Measurements from ENCODE around the gene LAMA5.
"Not testable (repeated sequence)": the region's sequence is repeated elsewhere in the genome, so short reads cannot be mapped to it uniquely, and the experiment has no call there.

Gene LAMA5

DNA sequence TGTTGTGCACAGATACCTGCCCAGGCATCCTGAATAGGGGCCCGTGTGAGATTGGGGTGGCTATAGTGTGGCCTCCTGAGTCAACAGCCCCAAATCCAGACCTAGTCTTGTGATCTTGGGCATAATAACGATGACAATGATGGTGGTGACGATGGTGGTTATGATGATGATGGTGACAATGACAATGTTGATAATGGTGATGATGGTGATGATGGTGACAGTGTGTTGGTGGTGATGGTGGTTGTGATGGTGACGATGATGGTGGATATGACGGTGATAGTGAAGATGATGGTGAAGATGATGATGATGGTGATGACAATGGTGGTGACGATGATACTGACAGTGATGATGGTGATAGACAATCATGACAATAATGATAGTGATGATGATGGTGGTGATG is 14.7 kb upstream of the LAMA5 start:
- Histone ChIP-seq H3K27ac (ENCODE audit: low read depth, low read length) (no peak overlapping the region), H3K4me1 (ENCODE audit: insufficient read depth, low read length) (peaks cover 33% of the 10 kb centered on the region), H3K9ac (ENCODE audit: low read length) (no peak overlapping the region)

DNA sequence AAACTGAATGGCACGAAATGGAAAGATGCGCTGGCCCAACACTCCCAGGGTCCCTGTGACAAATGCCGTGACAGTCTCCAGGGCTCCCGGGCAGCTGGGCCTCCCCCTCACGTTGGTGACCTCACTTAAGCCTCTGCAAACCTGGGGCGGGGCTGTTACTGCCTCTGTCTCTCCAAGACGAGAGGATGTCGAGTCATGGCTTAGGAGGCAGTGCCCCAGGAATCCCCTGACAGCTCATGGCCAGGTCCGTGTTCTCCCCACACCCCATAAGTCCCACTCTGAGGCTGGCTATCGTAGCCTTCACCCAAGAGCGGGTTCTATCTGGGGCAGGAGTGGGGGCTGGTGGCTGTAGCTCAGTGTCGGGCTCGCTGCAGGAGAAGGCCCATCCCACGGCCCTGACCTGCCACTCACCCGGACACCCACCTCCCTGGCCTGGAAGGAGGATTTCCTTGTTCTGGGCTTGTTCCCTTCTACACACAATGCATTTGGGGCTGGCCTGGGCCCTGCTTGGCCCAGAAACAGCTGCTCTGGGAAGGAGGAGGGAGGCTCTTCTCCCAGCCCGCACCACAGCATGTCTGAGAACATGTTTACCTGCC is 14.2 kb upstream of the LAMA5 start:
- Histone ChIP-seq H3K27me3 (ENCODE audit: control insufficient read depth in 1 of 2, insufficient read depth in 2 of 2, low read length in 2 of 2) (no peaks in the 10 kb centered on the region), H3K4me3 (ENCODE audit: low read depth in 1 of 2, low read length in 2 of 2) (no peak overlapping the region), H3K36me3 (ENCODE audit: insufficient read depth, low read length) (no peaks in the 10 kb centered on the region), H3K9me3 (ENCODE audit: low read length) (no peaks in the 10 kb centered on the region), H3K9ac (ENCODE audit: low read length) (no peak overlapping the region), H3K27ac (ENCODE audit: low read depth, low read length) (no peak overlapping the region), H3K4me1 (ENCODE audit: insufficient read depth, low read length) (peaks cover 38% of the 10 kb centered on the region)

More for the DNA sequence above, 14.7 kb upstream of the LAMA5 start:
- H3K36me3 ChIP-seq (ENCODE audit: insufficient read depth, low read length), result no peaks in the 10 kb centered on the region
- no peaks in the 10 kb centered on the region for H3K27me3 ChIP-seq (ENCODE audit: control insufficient read depth in 1 of 2, insufficient read depth in 2 of 2, low read length in 2 of 2)
- no peaks in the 10 kb centered on the region for H3K9me3 ChIP-seq (ENCODE audit: low read length)
- no peak overlapping the region for H3K4me3 ChIP-seq (ENCODE audit: low read depth in 1 of 2, low read length in 2 of 2)

DNA sequence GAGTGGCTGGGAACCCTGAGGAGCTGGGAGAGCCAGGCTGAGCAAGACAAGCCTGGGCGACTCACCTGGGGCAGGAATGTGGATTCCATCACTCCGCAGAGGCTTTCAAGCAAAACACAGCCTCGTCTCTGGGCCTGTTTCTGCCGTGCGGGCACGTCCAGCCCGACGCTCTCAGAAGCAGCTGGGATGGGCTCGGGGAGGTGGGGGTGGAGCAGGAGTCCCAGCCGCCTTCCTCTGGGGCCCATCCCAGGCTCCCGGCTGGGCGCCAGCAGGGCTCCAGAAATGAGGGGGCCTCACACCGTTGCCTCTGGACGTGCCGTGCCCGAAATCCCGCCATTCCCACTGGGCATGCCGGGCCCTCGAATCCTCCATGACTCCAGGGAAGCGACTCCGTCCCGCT is 11.1 kb upstream of the LAMA5 start:
- Histone ChIP-seq H3K9ac (ENCODE audit: low read length) (no peak overlapping the region), H3K27ac (ENCODE audit: low read depth, low read length) (peak overlapping the region; percentile 88), H3K9me3 (ENCODE audit: low read length) (no peaks in the 10 kb centered on the region), H3K27me3 (ENCODE audit: control insufficient read depth in 1 of 2, insufficient read depth in 2 of 2, low read length in 2 of 2) (no peaks in the 10 kb centered on the region), H3K36me3 (ENCODE audit: insufficient read depth, low read length) (no peaks in the 10 kb centered on the region), H3K4me1 (ENCODE audit: insufficient read depth, low read length) (peaks cover 61% of the 10 kb centered on the region), H3K4me3 (ENCODE audit: low read depth in 1 of 2, low read length in 2 of 2) (peak overlapping the region in 1 of 2 donors; percentile 14)

DNA sequence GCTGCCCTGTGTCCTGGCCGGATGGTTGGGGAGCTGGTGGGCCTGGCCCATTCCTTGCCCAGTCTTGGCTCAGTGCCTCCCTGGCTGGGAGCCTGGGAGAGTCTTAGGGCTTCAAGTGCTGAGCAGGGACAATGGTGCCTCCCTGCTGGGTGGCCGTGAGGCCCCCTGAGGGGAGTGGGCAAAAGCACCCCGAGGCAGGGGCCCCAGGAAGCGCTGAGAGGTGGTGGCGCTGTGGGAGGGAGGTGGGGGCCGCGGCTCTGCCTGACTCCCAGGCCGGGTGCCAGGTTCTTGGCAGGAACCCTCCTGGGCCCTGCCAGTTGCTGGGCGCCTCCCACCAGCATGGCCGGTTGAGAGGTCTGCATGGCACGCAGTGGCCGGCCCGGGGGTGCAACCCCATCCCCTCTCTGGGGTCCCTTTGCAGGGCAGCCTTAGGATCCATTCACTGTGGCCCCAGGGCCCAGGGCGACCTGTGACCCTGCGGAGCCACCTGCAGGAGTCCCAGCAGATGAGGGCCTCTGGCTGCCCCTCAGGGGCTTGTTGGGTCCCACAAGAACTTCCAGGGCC is 10.6 kb upstream of the LAMA5 start:
- Histone ChIP-seq H3K4me1 (ENCODE audit: insufficient read depth, low read length) (peaks cover 63% of the 10 kb centered on the region), H3K27ac (ENCODE audit: low read depth, low read length) (peak overlapping the region; percentile 88), H3K9me3 (ENCODE audit: low read length) (no peaks in the 10 kb centered on the region), H3K4me3 (ENCODE audit: low read depth in 1 of 2, low read length in 2 of 2) (peak overlapping the region in 1 of 2 donors; percentile 14), H3K9ac (ENCODE audit: low read length) (peak overlapping the region; percentile 45), H3K36me3 (ENCODE audit: insufficient read depth, low read length) (no peaks in the 10 kb centered on the region), H3K27me3 (ENCODE audit: control insufficient read depth in 1 of 2, insufficient read depth in 2 of 2, low read length in 2 of 2) (no peaks in the 10 kb centered on the region)

DNA sequence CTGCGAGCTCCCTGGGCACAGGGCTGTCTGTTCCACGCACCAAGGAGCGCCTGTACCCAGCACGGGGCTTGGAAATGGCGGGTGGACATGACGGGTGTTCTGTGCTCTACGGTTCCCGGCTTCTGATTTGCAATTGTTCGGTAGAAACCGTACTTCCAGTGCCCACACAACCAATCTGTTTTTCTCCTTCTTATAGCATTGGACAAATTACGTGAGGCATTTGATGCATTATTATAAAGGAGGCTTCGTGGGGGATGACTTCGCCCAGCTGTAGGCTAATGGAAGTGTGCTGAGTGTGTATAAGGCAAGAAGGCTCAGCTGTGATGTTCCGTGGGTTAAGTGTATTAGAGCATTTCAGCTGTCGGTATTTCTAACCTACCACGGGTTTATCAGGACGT is 10.0 kb upstream of the LAMA5 start:
- Histone ChIP-seq H3K27ac (ENCODE audit: low read depth, low read length) (peak overlapping the region; percentile 88), H3K9ac (ENCODE audit: low read length) (peak overlapping the region; percentile 45), H3K36me3 (ENCODE audit: insufficient read depth, low read length) (no peaks in the 10 kb centered on the region), H3K27me3 (ENCODE audit: control insufficient read depth in 1 of 2, insufficient read depth in 2 of 2, low read length in 2 of 2) (no peaks in the 10 kb centered on the region), H3K4me3 (ENCODE audit: low read depth in 1 of 2, low read length in 2 of 2) (peak overlapping the region in 1 of 2 donors; percentile 14), H3K9me3 (ENCODE audit: low read length) (no peaks in the 10 kb centered on the region), H3K4me1 (ENCODE audit: insufficient read depth, low read length) (peaks cover 62% of the 10 kb centered on the region)

DNA sequence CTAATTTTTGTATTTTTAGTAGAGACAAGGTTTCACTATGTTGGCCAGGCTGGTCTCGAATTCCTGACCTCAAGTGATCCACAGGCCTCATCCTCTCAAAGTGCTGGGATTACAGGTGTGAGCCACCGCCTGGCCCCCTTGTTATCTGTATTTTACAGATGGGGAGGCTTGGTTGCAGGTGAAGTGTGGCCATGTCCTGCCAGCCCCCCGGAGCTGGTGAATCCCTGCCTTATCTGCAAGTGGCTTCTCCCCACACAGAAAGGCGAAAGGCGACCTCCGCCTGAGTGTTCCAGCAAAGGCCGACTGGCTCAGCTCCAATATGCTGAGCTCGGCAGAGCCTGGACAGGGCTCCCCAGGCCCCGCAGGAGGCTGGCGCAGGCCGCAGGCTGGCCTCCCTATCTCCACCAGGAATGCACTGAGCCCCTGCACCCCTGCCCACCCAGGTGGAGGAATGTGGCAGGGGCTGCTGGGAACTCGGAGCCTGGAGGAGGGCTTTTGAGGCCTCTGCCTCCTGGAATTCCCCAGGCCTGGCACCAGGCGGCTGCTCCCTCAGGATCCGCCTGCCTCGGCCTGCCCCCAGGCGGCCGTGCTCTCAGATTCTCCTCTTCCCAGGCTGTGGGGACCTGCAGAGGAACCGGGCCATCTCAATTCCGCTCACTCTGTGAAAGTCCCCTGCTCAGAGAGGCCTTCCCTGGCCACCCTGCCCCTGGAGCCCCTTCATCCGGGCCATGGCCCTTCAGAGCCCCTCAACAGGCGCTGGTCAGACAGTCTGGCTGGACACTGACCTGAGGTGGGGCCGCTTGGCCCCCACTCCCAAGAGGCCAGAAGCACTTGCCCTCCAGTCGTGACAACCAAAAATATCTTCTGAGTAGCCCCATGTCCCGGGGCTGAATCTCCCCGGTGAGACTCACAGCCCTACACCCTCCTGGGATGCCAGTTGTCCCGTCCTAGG is 9.3 kb upstream of the LAMA5 start:
- Histone ChIP-seq H3K4me1 (ENCODE audit: insufficient read depth, low read length) (peaks cover 68% of the 10 kb centered on the region), H3K27me3 (ENCODE audit: control insufficient read depth in 1 of 2, insufficient read depth in 2 of 2, low read length in 2 of 2) (no peaks in the 10 kb centered on the region), H3K9me3 (ENCODE audit: low read length) (no peaks in the 10 kb centered on the region), H3K9ac (ENCODE audit: low read length) (peak overlapping the region; percentile 45), H3K4me3 (ENCODE audit: low read depth in 1 of 2, low read length in 2 of 2) (peak overlapping the region in 1 of 2 donors; percentile 10), H3K36me3 (ENCODE audit: insufficient read depth, low read length) (no peaks in the 10 kb centered on the region), H3K27ac (ENCODE audit: low read depth, low read length) (peak overlapping the region; percentile 88)

DNA sequence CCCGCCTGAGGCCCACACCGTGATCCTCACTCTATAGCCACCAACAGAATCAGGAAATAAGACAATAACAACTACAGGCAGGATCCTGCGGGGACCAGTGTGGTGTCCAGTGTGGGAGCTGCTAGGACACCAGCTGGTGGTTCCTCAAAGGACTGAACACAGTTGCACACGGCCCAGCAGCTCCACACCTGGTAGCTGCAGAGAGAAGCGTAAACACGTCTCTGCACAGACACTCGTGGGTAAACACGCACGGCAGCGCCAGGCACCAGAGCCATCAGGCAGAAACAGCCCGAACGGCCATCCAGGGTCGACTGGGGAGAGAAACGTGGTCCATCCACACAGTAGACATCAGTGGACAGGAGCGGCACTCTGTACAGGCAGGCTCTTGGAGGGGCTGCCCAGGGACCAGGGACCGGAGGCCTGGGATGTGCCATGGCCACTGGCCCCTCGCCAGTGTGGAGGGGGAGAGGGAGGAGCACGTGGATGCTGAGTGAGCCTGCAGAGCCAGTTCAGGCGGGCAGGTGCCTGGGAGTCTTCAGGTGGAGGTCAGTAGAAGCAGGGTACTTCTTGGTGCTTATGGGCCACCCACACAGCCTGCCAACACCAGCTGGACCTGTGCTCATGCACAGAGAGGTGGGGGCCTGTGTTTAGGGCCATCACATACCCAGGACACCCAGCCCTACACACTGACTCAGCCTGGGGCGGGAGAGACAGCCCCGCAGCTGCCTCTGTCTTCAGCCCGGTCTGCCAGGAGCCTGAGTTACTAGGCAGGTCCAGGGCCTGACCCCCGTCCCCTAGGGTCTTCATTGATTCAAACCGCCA is 7.4 kb upstream of the LAMA5 start:
- Histone ChIP-seq H3K4me3 (ENCODE audit: low read depth in 1 of 2, low read length in 2 of 2) (no peak overlapping the region), H3K4me1 (ENCODE audit: insufficient read depth, low read length) (peaks cover 87% of the 10 kb centered on the region), H3K36me3 (ENCODE audit: insufficient read depth, low read length) (no peaks in the 10 kb centered on the region), H3K27ac (ENCODE audit: low read depth, low read length) (peak overlapping the region; percentile 88), H3K9ac (ENCODE audit: low read length) (peak overlapping the region; percentile 22), H3K9me3 (ENCODE audit: low read length) (no peaks in the 10 kb centered on the region), H3K27me3 (ENCODE audit: control insufficient read depth in 1 of 2, insufficient read depth in 2 of 2, low read length in 2 of 2) (peaks cover 0 to 8% of the 10 kb centered on the region in 2 donors)

DNA sequence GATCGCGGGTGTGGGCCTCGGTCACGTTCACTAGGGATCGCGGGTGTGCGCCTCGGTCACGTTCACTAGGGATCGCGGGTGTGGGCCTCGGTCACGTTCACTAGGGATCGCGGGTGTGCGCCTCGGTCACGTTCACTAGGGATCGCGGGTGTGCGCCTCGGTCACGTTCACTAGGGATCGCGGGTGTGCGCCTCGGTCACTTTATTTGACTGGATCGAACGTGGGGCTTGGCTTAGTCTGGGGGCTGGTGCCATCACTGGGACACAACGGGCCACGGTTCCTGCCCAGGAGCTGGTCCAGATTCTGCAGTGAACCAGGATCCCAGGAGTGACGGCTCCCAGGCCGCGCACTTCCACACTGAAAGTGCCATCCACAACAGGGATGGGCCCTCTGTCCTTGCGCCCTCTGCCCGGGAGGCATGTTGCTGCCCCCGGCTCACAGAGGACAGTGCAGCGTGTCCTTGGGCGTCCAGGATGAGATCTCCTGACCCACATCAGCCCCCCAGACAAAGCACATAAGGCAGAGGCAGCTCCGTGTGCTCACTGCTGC is 6.6 kb upstream of the LAMA5 start:
- not testable (repeated sequence) for H3K27me3 ChIP-seq (ENCODE audit: control insufficient read depth in 1 of 2, insufficient read depth in 2 of 2, low read length in 2 of 2); H3K4me3 ChIP-seq (ENCODE audit: low read depth in 1 of 2, low read length in 2 of 2); H3K9me3 ChIP-seq (ENCODE audit: low read length); H3K36me3 ChIP-seq (ENCODE audit: insufficient read depth, low read length)
- Histone ChIP-seq H3K9ac (ENCODE audit: low read length) (peak overlapping the region; percentile 22), H3K4me1 (ENCODE audit: insufficient read depth, low read length) (peaks cover 92% of the 10 kb centered on the region), H3K27ac (ENCODE audit: low read depth, low read length) (peak overlapping the region; percentile 88)

DNA sequence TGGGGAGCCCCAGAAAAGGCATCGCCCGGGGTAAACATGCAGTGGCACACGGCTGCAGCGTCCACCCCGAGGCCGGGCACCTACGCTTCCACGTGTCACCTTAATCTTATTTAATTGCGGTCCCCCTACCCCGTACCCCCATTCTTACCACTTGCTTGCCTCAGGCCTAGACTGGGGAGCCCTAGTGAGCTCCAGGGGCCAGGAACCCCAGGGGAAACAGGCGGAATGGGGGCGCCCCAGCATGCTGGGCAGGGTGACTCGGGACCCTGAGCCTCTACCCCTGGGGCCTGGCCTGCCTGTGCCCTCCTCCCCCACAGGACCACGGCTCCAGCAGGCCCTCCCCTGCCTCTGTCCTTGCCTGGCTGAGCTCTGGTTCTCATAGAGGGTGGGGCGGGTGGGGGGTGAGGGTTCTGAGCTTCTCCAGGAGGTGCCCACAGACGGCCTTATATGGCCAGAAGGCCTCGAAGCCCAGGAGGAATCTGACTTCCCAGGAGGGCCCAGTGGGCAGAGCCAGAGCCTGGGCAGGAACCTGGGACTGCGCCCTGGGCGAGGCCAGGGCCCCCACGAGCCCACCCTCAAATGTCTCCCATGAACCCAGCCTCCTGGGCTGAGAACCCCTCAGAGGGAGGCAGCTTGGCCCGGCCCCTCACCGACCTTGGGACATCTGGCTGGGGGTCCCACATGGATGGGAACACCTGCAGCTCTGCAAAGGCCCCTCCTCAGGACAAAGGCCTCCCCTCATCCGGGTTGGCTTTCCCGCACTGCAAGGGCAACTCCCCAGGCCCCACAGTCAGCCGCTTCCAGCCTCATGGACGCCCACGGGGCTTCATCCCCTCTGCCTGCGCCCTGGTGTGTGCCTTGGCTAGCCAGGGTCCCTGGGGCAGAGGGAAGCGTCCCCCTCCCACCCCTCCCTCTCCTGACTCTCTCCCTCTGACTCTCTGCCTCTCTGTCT is 5.2 kb upstream of the LAMA5 start:
- H3K4me1 ChIP-seq (ENCODE audit: insufficient read depth, low read length), result peaks cover 91% of the 10 kb centered on the region

DNA sequence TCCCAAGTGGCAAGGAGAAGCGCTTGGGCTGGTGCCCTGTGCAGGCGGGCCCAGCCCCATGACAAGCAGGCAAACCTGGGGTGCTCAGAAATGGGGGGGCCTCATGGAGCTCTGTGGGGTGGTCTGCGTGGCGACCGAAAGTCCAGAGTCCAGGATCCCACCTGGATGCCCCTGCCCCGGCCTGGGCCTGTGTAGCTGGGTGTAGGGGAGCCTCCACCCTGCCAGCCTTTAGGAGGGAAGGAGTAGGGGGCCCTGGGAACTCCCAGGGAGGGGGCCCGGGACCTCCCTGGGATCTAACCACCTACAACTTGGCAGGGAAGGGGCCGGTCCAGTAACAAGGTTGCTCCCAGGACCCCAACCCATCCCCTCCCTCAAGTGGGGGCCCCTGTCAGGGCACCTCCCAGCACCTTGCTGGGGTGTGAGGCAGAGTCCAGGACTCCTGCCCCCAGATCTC is 4.5 kb upstream of the LAMA5 start:
- no peaks in the 10 kb centered on the region for H3K36me3 ChIP-seq (ENCODE audit: insufficient read depth, low read length)
- H3K9ac ChIP-seq (ENCODE audit: low read length), result peak overlapping the region; percentile 44
- H3K27me3 ChIP-seq (ENCODE audit: control insufficient read depth in 1 of 2, insufficient read depth in 2 of 2, low read length in 2 of 2), result peaks cover 0 to 8% of the 10 kb centered on the region in 2 donors
- peak overlapping the region; percentile 90 for H3K27ac ChIP-seq (ENCODE audit: low read depth, low read length)
- H3K9me3 ChIP-seq (ENCODE audit: low read length), result no peaks in the 10 kb centered on the region
- H3K4me1 ChIP-seq (ENCODE audit: insufficient read depth, low read length), result peaks cover 84% of the 10 kb centered on the region
- H3K4me3 ChIP-seq (ENCODE audit: low read depth in 1 of 2, low read length in 2 of 2), result no peak overlapping the region

More for the DNA sequence above, 5.2 kb upstream of the LAMA5 start:
- H3K36me3 ChIP-seq (ENCODE audit: insufficient read depth, low read length), result no peaks in the 10 kb centered on the region
- H3K27ac ChIP-seq (ENCODE audit: low read depth, low read length), result peak overlapping the region; percentile 93
- no peaks in the 10 kb centered on the region for H3K9me3 ChIP-seq (ENCODE audit: low read length)
- peaks cover 0 to 8% of the 10 kb centered on the region in 2 donors for H3K27me3 ChIP-seq (ENCODE audit: control insufficient read depth in 1 of 2, insufficient read depth in 2 of 2, low read length in 2 of 2)
- H3K9ac ChIP-seq (ENCODE audit: low read length), result peak overlapping the region; percentile 57
- H3K4me3 ChIP-seq (ENCODE audit: low read depth in 1 of 2, low read length in 2 of 2), result no peak overlapping the region
